Kasumi-1 (cell line): Measurements from ENCODE around the gene NUBP1.
"Not testable (repeated sequence)": the region's sequence is repeated elsewhere in the genome, so short reads cannot be mapped to it uniquely, and the experiment has no call there.

ENCODE experiments used
- DNase-seq, 2 experiments: peaks; one replicate each; lab custom pipeline; 2025; lab: John Stamatoyannopoulos, UW

Gene NUBP1

GRCh38 chr16:10751291-10751697 lies 7.7 kb downstream of the NUBP1 start:
- no peak for DNase-seq

- peak; percentile 34 to 48 for DNase-seq
These were observed 9.3 kb downstream of the NUBP1 start for GRCh38 chr16:10752843-10753523.

DNA sequence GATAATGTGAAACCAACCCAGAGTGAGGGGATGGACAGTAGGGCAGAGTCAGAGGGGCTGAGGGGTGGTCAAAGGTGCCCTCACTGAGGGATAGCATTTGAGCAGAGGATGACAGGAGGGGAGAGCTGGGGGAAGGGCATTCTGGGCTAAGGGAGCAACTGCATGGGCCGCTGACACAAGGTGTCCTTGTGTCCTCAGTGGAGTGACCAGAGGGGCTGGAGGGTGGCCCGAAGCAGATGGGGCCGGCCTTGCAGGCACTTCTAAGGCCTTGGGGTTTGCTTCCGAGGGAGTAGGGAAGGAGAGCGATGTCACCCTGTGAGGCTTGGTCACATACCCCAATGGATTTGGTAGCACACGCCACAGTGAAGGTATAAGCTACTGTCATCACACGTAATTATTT lies 10.0 kb downstream of the NUBP1 start:
- DNase-seq, result no peak

GRCh38 chr16:10754941-10755340 lies 11.3 kb downstream of the NUBP1 start:
- no peak for DNase-seq

DNA sequence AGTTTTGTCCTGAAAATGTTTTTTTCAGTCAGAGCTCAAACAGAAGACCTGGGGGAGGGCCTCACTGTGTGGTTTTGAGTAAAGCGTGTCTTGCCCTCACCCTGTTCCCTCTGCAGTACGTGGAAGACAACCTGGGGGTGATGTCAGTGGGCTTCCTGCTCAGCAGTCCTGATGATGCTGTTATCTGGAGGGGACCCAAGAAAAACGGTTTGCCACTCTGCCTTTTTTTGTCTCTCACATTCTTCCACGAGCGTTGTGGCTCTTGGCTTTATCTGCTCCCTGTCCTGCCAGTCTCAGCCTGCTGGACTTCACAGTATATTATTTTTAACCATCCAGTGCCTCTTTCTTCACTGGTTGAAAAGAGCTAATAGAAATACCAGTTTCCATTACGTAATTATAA lies 12.9 kb downstream of the NUBP1 start:
- peak in 1 of 2 experiments; percentile 0 for DNase-seq

DNA sequence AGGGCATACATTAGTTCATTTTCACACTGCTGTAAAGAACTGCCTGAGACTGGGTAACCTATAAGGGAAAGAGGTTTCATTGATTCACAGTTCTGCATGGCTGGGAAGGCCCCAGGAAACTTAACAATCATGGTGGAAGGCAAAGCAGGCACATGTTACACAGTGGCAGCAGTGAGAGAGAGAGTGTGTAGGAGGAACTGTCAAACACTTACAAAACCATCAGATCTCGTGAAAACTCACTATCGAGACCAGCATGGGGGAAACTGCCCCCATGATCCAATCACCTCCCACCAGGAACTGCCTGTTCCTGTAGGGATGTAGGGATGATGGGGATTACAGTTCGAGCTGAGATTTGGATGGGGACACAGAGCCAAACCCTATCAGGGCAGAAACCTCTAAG lies 17.2 kb downstream of the NUBP1 start:
- DNase-seq, result no peak

DNA sequence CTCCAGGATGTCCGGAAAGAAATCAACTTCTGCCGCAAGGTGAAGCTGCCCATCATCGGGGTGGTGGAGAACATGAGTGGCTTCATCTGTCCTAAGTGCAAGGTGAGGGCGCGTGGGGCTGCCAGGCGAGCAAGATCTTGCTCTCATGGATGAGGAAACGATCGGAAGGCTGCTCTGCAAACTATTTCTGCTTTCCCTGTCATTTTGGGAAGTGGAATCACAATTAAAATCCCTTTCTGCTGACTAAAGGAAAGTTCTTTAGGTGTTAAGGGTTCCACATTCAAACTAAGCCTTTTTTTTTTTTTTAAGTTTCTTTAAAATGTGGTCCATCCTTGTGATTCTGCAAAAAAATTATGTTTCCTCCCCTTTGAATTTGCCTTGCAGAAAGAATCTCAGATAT lies 17.7 kb downstream of the NUBP1 start:
- no peak for DNase-seq

DNA sequence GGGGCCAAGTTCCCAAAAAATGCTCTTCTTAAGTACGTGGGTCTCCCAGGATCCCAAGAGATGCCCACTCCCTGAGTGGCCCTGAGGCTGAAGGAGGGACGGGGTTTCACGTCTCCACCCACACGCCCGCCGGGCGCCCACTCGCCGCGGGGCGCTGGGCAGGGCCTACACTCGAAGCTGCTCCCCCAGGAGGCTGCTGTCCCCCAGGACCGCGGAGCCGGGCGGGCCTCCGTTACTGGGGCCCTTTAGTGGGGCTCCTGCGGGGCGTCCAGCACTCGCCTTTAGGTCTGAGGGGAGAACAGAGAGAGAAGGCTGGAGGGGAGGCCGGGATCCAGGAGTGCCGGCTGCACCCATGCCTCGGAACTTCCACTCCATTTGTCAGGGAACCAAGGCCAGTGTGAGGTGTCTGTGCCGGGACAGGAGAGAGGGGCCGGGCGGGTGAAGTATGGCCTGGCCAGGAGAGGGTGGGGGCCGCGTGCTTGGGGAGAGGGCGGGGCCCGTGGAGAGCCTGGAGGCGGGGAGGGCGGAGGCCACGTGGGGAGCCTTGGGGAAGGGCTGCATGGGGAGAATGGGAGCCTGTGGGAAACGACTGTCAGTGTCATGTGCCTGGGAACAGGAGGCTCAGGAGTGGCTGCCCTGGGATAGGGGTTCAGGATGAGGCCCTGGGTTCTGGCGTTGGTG lies 18.8 kb downstream of the NUBP1 start:
- no peak for DNase-seq

DNA sequence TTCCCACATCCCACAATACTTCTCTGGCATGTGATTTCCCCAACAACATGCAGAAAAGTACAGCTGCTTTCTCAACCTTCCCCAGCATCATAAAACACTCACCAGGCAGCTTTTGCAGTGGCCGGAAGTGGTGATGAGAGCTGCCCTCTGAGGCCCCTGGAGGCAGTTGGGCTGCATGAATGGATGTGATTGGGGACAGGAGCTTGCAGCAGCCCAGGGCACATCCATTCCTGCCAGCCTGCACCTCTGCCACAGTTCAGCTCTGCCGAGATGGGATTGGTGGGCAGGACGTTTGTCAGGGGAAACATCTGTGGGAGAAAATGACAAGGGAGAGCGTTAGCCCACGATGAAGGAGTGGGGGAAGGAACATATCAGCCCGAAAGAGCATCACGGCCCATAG lies 19.8 kb downstream of the NUBP1 start:
- DNase-seq, result no peak

GRCh38 chr16:10765772-10766171 lies 22.1 kb downstream of the NUBP1 start:
- no peak for DNase-seq

DNA sequence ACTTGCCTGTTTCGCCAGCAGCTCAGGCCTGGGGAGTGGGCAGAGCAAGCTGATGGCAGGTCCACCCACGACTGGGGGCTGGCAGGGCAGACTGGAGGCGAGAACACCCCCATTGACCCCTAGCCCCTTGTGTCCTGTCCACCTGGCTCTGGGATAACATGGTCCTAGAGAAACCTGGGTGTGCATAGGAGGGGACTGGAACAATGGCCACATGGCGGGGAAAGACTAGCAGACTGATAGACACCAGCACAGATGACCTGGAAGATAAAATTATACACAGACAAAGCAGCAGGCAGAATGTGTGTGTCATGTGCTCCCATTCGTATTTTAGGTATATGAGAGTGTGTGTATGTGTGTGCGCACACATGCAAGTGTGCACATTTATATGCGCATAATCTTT lies 23.5 kb downstream of the NUBP1 start:
- no peak for DNase-seq

DNA sequence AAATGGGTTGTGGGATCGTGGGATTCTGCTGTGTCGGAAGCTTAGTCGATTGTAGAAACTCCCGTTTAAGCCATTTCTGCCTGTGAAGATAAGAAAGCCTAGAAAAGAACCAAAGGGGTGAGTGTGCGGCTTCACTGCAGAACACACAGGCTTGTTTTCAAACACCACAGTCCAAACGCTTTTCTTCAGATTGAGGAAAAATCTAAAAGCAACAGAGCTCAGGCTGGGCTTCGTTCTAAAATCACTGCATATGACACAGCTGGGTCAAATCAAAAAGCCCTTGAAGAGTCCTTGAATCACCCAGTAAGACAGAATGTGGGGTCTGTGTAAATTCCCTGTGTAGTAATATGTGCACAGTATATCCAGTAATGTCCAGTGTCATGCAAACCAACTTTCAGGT lies 25.7 kb downstream of the NUBP1 start:
- no peak for DNase-seq

GRCh38 chr16:10770907-10771306 lies 27.3 kb downstream of the NUBP1 start:
- peak; percentile 28 to 40 for DNase-seq

GRCh38 chr16:10776280-10776679 lies 32.6 kb downstream of the NUBP1 start:
- DNase-seq, result no peak

- not testable (repeated sequence) for DNase-seq
These were observed 33.3 kb downstream of the NUBP1 start for GRCh38 chr16:10776923-10777322.

GRCh38 chr16:10777356-10777755 lies 33.7 kb downstream of the NUBP1 start:
- no peak for DNase-seq

- DNase-seq, result not testable (repeated sequence)
These were observed 36.3 kb downstream of the NUBP1 start for GRCh38 chr16:10779908-10780307.

DNA sequence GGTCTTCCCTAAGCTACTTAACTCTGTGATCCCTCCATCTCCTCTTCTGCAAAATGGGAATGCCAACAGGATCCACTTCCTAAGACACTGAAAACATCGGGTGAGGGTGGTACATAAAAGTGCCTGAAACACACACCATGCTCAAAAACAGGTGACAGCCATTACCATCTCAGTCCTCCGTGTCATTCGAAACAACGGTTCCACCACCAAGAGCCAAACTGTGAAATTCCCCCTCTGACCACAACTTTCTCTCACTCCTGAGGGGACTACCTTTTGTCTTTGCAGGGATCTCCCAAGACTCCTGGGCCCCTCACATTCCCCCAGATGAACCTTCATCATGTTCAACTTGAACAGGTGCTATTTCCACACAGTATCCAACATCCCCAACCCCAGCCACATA lies 37.0 kb downstream of the NUBP1 start:
- DNase-seq, result no peak

- DNase-seq, result no peak
These were observed 39.0 kb downstream of the NUBP1 start for GRCh38 chr16:10782628-10783027.

DNA sequence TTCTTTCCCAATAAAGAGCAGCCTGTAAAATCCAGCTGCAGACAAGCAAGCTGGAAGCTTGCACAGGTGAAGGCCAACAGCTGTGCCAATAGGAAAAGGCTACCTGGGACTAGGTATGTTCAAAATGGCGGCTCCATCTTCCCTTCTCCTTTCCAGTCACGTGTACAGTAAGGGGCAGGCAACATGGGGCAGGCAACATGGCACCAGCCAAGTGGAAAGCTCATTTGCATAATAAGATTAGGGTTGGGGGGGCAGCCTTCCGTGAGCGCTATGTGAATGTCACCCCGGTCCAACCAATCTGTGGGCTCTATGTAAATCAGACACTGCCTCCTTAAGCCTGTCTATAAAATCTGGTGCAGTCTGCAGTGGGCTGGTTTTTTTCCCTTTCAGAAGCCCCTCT lies 43.7 kb downstream of the NUBP1 start:
- no peak for DNase-seq

GRCh38 chr16:10788630-10789029 lies 45.0 kb downstream of the NUBP1 start:
- DNase-seq, result not testable (repeated sequence)

GRCh38 chr16:10791048-10791447 lies 47.4 kb downstream of the NUBP1 start:
- DNase-seq, result no peak

- DNase-seq, result no peak
These were observed 56.1 kb downstream of the NUBP1 start for GRCh38 chr16:10799736-10800135.

DNA sequence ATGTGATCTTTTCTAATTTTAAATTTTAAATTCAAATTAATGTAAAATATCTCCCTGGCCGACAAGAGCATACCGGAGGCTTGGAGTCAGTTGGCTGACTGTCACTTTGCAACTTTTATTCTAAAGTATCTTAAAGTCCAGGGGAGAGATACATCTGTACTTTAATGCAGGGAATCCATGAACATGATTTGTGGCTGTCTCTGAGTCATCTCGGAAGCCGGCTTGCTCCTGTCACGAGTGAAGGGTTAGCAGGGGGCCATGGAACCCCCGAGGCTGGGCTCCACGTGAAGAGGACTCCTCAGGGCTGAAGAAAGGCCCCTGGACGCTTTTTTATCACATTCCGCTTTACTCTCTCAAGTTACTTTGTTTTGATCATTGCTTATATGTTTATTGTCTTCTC lies 61.7 kb downstream of the NUBP1 start:
- DNase-seq, result no peak
